Esophagus muscularis mucosa (tissue), 4 donors: ENCODE measurements around the gene PPM1D. TPM values are rescaled to one million over a fixed set of nuclear protein-coding genes. Genes with fewer than 3 reads are reported as not detected.

Experiments used
- DNase-seq: peaks from one replicate; pipeline ENCODE4 v3.0.0-alpha.2; 2017; ENCODE audit errors: extremely low spot score
- H3K27ac ChIP-seq, 4 donors: fragments of 200-600 bp; sonication (generic); replicated peaks in 1 of 4; 1 replicate in 3 of 4; 2 replicates in 1 of 4; pipeline ENCODE4 v1.5.1; 2016 to 2019; ENCODE audit warnings: mild to moderate bottlenecking in 1 of 4
- H3K27me3 ChIP-seq, 4 donors: fragments of 200-600 bp; sonication (generic); one replicate each; pipeline versions ENCODE4 v1.5.1 to v1.6.0; 2016 to 2019
- H3K36me3 ChIP-seq, 4 donors: fragments of 200-600 bp; sonication (generic); one replicate each; pipeline ENCODE4 v1.5.1; 2016 to 2019
- H3K4me1 ChIP-seq, 4 donors: fragments of 200-600 bp; sonication (generic); one replicate each; pipeline ENCODE4 v1.5.1; 2016 to 2019
- H3K4me3 ChIP-seq, 4 donors: fragments of 200-600 bp; sonication (generic); 1 replicate in 2 of 4; 2 replicates in 2 of 4; pipeline ENCODE4 v1.5.1; 2016 to 2019; ENCODE audit warnings: mild to moderate bottlenecking in 4 of 4, moderate library complexity in 1 of 4
- H3K9me3 ChIP-seq, 4 donors: fragments of 200-600 bp; sonication (generic); 1 replicate in 3 of 4; 2 replicates in 1 of 4; pipeline ENCODE4 v1.5.1; 2016 to 2019
- CTCF ChIP-seq, 3 experiments: fragments of 200-600 bp in 2 of 3; fragments of 450-650 bp in 1 of 3; sonication (generic) in 2 of 3; IDR thresholded peaks; one replicate each; pipeline ENCODE4 v1.5.1; 2017 to 2019; ENCODE audit warnings: antibody characterized with exemption in 3 of 3, mild to moderate bottlenecking in 2 of 3, moderate library complexity in 1 of 3
- EP300 ChIP-seq: sonication (generic); formaldehyde crosslinking; IDR thresholded peaks from one replicate; pipeline ENCODE4 v1.6.1; 2017; ENCODE audit warnings: antibody characterized with exemption
- POLR2A ChIP-seq: fragments of 450-650 bp; IDR thresholded peaks from one replicate; pipeline ENCODE4 v1.6.1; 2017; ENCODE audit warnings: antibody characterized with exemption, moderate library complexity, mild to moderate bottlenecking, low read depth
- POLR2AphosphoS5 ChIP-seq, 2 donors: sonication (generic); formaldehyde crosslinking; IDR thresholded peaks; one replicate each; pipeline ENCODE4 v1.6.1; 2017; ENCODE audit warnings: antibody characterized with exemption in 2 of 2
- WGBS: methylation state at CpG from one replicate; pipeline ENCODE4 v1.1.5; 2018; 5-methylcytosine and 5-hydroxymethylcytosine counted together
- intact Hi-C: fragments of 100-400 bp; cut with DNase I; formaldehyde crosslinking; loops from one replicate; pipeline ENCODE4 v1.15.1; 2023
- total RNA-seq, 4 donors: library from RNA; depleted of rRNA; stranded (reverse); fragments of >200 nt; gene quantifications; one replicate each; pipeline versions ENCODE4 v1.1.0 to v1.2.1, GENCODE V29; 2016

PPM1D gene
- total RNA-seq, 4 donors from 2014 or later, result 7.9 to 18.9 (median 13.0) TPM

GRCh38 chr17:60615108-60615507 lies 15.1 kb downstream of the PPM1D start:
- intact Hi-C loops, result no loop called here
- Histone ChIP-seq H3K36me3 (peaks cover 0 to 11% (median 6%) of the 10 kb centered on the region in 4 donors), H3K9me3 (no peaks in the 10 kb centered on the region), H3K4me3 (no peak overlapping the region), H3K27ac (no peak overlapping the region), H3K4me1 (peaks cover 22 to 81% (median 67%) of the 10 kb centered on the region in 4 donors), H3K27me3 (no peaks in the 10 kb centered on the region)
- no peak for DNase-seq
- no peak for TF ChIP-seq POLR2AphosphoS5 (IDR thresholded peaks at IDR 0.05)
- no peak for TF ChIP-seq POLR2A
- no peak for TF ChIP-seq CTCF (IDR thresholded peaks at IDR 0.05)
- no peak for TF ChIP-seq EP300
- 92% methylated on average over 7 of the region's 7 CpGs for WGBS

- Histone ChIP-seq H3K9me3 (no peaks in the 10 kb centered on the region), H3K4me3 (no peak overlapping the region), H3K4me1 (peaks cover 15 to 78% (median 61%) of the 10 kb centered on the region in 4 donors), H3K27ac (no peak overlapping the region), H3K27me3 (no peaks in the 10 kb centered on the region), H3K36me3 (peaks cover 0 to 11% (median 6%) of the 10 kb centered on the region in 4 donors)
- intact Hi-C loops, result no loop called here
- DNase-seq, result no peak
- TF ChIP-seq EP300 (no peak), POLR2AphosphoS5 (IDR thresholded peaks at IDR 0.05) (no peak), POLR2A (no peak), CTCF (IDR thresholded peaks at IDR 0.05) (no peak)
- 71% methylated on average over 3 of the region's 3 CpGs for WGBS
These were observed 15.8 kb downstream of the PPM1D start for GRCh38 chr17:60615840-60616239.

- intact Hi-C loops, result no loop called here
- no peak for DNase-seq
These were observed 18.1 kb downstream of the PPM1D start for GRCh38 chr17:60618080-60618479.

GRCh38 chr17:60618854-60619526 lies 19.0 kb downstream of the PPM1D start:
- no peak for DNase-seq
- H3K9me3 ChIP-seq, result no peaks in the 10 kb centered on the region
- intact Hi-C loops, result no loop called here
- WGBS, result 43% methylated on average over 3 of the region's 3 CpGs
- H3K36me3 ChIP-seq, result peaks cover 0 to 11% (median 6%) of the 10 kb centered on the region in 4 donors
- no peak for TF ChIP-seq POLR2AphosphoS5 (IDR thresholded peaks at IDR 0.05)
- TF ChIP-seq EP300, result no peak
- no peak for TF ChIP-seq POLR2A
- no peak for TF ChIP-seq CTCF (IDR thresholded peaks at IDR 0.05)
- no peak overlapping the region for H3K4me3 ChIP-seq
- H3K27ac ChIP-seq, result no peak overlapping the region
- H3K4me1 ChIP-seq, result peaks cover 10 to 61% (median 34%) of the 10 kb centered on the region in 4 donors
- no peaks in the 10 kb centered on the region for H3K27me3 ChIP-seq

More at GRCh38 chr17:60618080-60618479, 18.1 kb downstream of the PPM1D start:
- Histone ChIP-seq H3K27ac (no peak overlapping the region), H3K4me3 (no peak overlapping the region), H3K36me3 (peaks cover 0 to 11% (median 6%) of the 10 kb centered on the region in 4 donors), H3K9me3 (no peaks in the 10 kb centered on the region), H3K27me3 (no peaks in the 10 kb centered on the region), H3K4me1 (peaks cover 10 to 70% (median 41%) of the 10 kb centered on the region in 4 donors)
- WGBS, result 93% methylated on average over 3 of the region's 3 CpGs
- TF ChIP-seq CTCF (IDR thresholded peaks at IDR 0.05) (no peak), POLR2AphosphoS5 (IDR thresholded peaks at IDR 0.05) (no peak), EP300 (no peak), POLR2A (no peak)
